Pulmonary artery endothelial cell (primary cell): Measurements from ENCODE around the gene TMEM91. TPM values are rescaled to one million over a fixed set of nuclear protein-coding genes. Genes with fewer than 3 reads are reported as not detected.
"Not testable (repeated sequence)": the region's sequence is repeated elsewhere in the genome, so short reads cannot be mapped to it uniquely, and the experiment has no call there.

ENCODE experiments used
- DNase-seq: peaks from one replicate; pipeline ENCODE4 v3.0.0-alpha.2; 2011; ENCODE audit warnings: low read depth, low spot score
- total RNA-seq: library from RNA; depleted of rRNA; stranded (reverse); fragments of >200 nt; gene quantifications from 2 replicates; pipeline ENCODE4 v1.2.3, GENCODE V29; 2014

Gene TMEM91
- total RNA-seq, 1 donor from 2014 or later: 8.1 TPM

- DNase-seq: no peak
These were observed 23.5 kb upstream of the TMEM91 start for GRCh38 chr19:41352609-41353465.

- peak; percentile 54 for DNase-seq
These were observed 22.6 kb upstream of the TMEM91 start, which contains the start of gene TGFB1 for GRCh38 chr19:41353466-41354342. Gene TGFB1, minus strand, starts transcription at chr19:41353922. Its CDS starts 878 bp downstream, at chr19:41353044.

- no peak for DNase-seq
These were observed 21.9 kb upstream of the TMEM91 start for GRCh38 chr19:41354343-41354953.

- DNase-seq: no peak
These were observed 21.3 kb upstream of the TMEM91 start for GRCh38 chr19:41355035-41355434.

DNA sequence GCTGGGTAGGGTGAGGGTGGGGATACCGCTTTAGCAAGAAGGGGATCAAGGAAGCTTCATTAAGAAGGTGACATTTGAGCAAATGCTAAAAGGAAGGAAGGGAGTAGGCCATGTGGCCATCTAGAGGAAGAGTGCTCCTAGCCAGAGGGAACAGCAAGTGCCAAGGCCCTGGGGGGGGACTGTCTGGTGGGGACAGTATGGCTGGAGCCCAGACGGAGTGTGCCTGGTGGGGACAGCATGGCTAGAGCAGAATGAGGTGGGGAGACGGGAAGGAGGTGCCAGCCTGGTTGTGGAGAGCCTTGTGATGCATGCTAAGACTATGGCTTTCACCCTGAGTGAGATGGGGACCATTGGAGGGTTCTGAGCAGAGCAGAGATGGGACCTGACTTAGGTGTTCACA lies 20.5 kb upstream of the TMEM91 start:
- no peak for DNase-seq

- no peak for DNase-seq
These were observed 19.2 kb upstream of the TMEM91 start for GRCh38 chr19:41356984-41357739.

DNA sequence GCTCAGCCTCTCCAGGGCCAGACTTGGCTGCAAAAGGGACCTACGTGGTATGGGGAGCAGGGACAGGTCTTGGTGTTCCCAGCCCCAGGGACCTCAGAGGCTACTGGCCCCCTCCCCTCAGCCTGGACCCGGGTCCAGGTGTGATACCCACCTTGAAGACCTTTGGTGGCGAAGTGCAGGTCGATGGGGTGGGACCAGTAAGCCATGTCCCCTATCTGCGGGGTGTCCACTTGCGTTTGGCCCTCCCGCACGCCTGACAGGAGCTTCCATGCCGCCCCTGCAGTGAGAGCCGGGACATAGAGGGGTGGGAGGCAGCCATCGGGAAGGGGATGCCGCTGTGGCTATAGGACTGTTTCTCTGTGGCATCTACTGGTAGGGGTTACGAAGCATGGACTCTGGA lies 18.6 kb upstream of the TMEM91 start:
- no peak for DNase-seq

DNA sequence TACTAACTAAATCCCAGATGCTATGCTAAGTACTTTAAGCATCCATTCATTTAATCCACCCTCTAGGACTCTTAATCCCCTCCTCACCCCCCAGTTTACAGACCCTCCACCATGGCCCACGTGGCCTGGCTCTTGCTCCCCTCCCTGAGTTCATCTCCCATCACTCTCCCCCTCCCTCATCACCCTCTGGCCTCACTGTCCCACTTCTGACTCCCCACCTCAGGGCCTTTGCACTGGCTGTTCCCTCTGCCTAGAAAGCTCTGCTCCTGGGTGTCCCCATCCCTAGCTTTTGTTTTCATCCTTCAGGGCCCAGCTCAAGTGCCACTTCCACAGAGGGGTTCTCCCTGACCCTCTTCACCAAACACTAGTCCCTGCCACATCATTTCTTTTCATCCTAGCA lies 16.6 kb upstream of the TMEM91 start:
- no peak for DNase-seq

DNA sequence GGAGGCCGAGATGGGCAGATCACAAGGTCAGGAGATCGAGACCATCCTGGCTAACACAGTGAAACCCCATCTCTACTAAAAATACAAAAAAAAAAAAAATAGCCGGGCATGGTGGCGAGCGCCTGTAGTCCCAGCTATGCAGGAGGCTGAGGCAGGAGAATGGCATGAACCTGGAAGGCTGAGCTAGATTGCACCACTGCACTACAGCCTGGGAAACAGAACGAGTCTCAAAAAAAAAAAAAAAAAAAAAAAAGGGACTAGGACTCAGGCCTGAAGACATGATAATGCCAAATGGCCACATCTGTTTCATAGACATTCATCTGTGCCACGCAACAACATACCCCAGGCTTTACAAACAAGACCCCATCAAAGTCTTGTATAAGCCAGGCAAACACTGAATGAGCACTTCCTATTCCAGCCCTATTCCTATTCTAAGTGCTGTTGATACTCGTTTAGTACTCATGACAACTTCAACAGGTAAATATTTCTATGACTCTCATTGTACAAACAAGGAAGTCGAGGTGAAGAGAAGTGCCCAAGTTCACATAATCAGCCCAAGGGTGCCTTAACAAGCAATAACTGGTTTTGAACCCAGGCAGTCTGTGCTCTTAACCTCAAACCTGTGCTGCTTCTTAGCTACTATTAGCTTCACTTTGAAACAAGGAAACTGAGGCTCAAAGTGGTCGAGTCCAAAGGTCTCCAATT lies 14.0 kb upstream of the TMEM91 start:
- DNase-seq: no peak

GRCh38 chr19:41363371-41363752 lies 13.0 kb upstream of the TMEM91 start:
- DNase-seq: no peak

GRCh38 chr19:41363753-41364523 lies 12.4 kb upstream of the TMEM91 start, which contains the start of gene B9D2:
Gene B9D2, minus strand, starts transcription at chr19:41364149. Its CDS starts 630 bp downstream, at chr19:41363519.
- peak; percentile 92 for DNase-seq

- no peak for DNase-seq
These were observed 11.6 kb upstream of the TMEM91 start for GRCh38 chr19:41364524-41365391.

- DNase-seq: no peak
These were observed 10.2 kb upstream of the TMEM91 start for GRCh38 chr19:41366089-41366488.

GRCh38 chr19:41367848-41368301 lies 8.5 kb upstream of the TMEM91 start:
- DNase-seq: peak; percentile 61

- DNase-seq: no peak
These were observed 6.6 kb upstream of the TMEM91 start for GRCh38 chr19:41369769-41370168.

DNA sequence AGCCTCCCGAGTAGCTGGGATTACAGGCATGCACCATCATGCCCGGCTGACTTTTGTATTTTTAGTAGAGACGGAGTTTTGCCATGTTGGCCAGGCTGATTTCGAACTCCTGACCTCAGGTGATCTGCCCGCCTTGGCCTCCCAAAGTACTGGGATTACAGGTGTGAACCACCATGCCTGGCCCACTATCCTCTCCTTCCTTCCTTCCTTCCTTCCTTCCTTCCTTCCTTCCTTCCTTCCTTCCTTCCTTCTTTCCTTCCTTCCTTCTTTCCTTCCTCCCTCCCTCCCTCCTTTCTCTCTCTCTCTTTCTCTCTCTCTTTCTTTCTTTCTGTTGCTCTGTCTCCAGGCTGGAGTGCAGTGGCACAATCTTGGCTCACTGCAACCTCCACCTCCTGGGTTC lies 5.2 kb upstream of the TMEM91 start:
- DNase-seq: not testable (repeated sequence)

- no peak for DNase-seq
These were observed 4.8 kb upstream of the TMEM91 start for GRCh38 chr19:41371541-41371940.

- DNase-seq: no peak
These were observed 3.8 kb upstream of the TMEM91 start for GRCh38 chr19:41372501-41372900.

- peak; percentile 68 for DNase-seq
These were observed 2.3 kb upstream of the TMEM91 start for GRCh38 chr19:41373993-41374392.
